Activated CD4-positive, alpha-beta T cell treated with anti-CD3 and anti-CD28 coated beads, Interleukin-2, amount 50 U/mL, for 24 hours (primary cell): ENCODE measurements around the gene LIMS3.
"Not testable (repeated sequence)": the region's sequence is repeated elsewhere in the genome, so short reads cannot be mapped to it uniquely, and the experiment has no call there.

Experiments used
- DNase-seq, 2 donors: peaks; one replicate each; pipeline ENCODE4 v3.0.0-alpha.2; 2020; ENCODE audit warnings: low read depth in 1 of 2, low spot score in 1 of 2

The LIMS3 gene

GRCh38 chr2:109898462-109899336 lies at the start of gene LIMS3:
LIMS3 (plus strand) TSS chr2:109898688; CDS start chr2:109898729, 41 bp downstream.
- not testable (repeated sequence) for DNase-seq

DNA sequence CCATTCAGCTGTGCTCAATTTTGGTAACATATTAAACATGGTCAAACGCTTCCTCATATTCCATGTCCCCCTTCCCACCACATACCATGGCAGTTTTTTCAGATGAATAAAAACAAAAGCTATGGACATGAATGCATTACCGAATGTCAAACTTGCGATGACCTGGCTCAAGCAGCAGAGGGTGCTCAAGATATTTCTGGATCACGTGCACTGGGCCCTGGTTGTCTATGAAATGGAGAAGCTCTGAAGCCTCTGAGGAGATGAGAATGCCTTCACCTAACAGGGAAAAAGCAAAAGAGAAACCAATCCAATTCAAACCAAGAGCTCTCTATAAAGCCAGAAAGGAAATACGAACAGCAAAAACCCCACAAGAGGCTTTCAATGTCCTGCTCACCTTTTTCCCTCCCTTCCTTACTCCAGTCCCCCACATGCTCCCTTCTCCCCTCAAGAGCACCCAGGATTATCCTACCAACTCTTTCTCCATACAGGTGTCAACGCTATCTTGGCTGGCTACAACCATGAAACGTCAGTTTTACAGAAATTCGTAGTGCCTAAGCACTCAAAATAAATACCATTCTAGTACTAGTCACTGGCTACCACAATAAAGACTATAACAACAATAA lies 27.2 kb upstream of the LIMS3 start:
- not testable (repeated sequence) for DNase-seq

DNA sequence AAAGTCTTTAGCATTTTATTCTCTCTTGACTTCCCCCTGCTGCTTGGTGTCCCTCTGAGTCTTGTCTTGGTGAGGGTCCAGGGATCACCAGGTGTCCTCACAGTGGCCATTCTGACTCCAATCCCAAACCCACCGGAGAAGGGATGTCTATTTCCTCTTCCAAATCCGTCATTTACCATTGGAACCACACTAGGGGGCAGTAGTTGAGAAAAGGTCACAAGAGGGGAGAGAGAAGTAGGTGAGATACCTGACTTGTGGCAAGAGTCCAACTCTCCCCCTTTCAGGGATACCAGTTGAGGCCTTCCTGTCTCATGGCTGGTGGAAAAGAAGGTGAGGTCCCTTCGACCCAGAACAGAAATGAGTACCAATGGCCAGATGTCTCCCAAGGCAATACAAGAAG lies 21.9 kb upstream of the LIMS3 start:
- not testable (repeated sequence) for DNase-seq

- DNase-seq: not testable (repeated sequence)
Measured at GRCh38 chr2:109882112-109882511, 16.4 kb upstream of the LIMS3 start.

- DNase-seq: not testable (repeated sequence)
Measured at GRCh38 chr2:109888414-109888813, 10.1 kb upstream of the LIMS3 start.

GRCh38 chr2:109889909-109890308 lies 8.6 kb upstream of the LIMS3 start:
- DNase-seq: not testable (repeated sequence)

DNA sequence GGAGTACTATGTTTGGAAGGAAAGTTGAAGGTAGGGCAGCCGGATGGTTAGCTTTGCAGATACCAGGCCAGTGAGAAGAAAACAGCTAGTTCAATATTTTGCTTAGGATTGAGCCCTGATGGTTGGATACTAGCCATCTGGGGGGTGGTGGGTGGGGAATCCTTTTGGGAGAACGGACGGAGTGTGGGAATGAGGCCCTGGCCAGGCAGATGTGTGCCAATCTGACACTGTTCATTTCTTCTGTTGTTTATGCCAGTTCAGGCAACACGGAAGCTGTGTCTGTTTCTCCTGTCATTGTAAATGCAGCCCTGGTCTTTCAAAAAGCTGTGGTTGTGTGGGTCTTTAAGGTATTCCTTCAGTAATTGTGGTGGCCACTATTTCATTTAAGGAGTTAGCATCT lies 7.5 kb upstream of the LIMS3 start:
- not testable (repeated sequence) for DNase-seq

GRCh38 chr2:109893736-109894135 lies 4.8 kb upstream of the LIMS3 start:
- DNase-seq: not testable (repeated sequence)

DNA sequence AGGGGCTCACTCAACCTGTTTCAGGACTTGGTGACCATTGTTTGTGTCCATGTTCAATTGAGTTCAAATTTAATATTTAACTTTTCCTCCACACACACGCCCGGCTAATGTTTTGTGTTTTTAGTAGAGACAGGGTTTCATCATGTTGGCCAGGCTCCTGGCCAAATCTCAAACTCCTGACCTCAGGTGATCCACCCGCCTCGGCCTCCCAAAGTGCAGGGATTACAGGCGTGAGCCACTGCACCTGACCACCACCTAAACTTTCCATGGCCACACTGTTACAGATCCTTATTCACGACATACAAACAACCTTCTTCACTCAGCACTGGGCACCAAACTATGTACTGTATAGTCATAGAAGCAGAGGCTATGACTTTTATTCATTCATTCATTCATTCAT lies 4.3 kb upstream of the LIMS3 start:
- DNase-seq: not testable (repeated sequence)

DNA sequence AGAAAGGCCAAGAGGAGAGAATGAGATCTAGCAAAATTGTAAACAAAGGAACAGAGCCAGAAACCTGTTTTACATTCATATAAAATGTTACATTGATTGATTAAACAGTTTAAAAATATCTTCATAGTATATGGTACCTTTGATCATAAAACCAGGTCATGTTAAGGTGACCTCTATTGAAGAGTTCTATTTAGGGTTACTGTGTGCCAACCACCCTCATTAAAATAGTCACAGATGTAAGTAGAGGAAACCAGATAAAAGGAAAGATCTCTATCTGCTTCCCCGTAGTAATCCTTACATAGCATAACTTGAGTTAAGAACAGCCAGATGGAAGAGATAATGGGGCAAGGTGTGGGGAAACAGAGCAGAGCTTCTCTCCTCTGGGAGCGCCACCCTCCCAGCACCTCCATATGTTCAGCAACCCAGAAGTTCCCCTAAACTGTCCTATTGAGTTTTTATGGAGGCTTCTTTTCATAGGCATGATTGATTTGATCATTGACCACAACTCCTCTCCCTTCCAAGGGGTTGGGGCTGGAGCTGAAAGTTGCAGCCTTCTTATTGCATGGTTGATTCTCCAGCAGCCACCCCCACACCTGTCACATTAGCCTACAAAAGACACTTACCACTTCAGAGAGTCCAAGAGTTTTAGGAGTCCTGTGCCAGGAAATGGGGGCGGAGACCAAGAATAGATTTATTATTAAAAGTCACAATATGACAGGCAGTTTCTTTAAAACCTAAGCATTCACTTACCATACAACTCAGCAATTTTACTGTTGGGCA lies 3.2 kb upstream of the LIMS3 start:
- not testable (repeated sequence) for DNase-seq

DNA sequence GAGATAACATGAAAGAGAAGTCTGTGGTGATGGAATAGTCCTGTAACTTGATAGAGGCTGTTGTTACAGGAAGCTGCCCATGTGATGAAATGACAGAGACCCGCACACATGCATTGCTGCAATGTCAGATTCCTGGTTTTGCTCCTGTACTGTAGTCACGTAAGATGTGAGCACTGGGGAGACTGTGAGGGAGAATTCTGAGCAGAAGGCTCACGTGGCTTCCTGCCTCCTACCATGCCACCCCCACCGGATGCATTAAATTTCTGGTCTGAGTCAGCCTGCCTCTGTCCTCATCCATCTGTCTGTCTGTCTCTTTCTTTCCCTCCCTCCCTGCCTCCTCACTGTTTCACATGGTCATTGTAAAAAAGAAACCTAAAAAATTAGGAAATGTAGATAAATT lies 2.3 kb upstream of the LIMS3 start:
- DNase-seq: not testable (repeated sequence)

DNA sequence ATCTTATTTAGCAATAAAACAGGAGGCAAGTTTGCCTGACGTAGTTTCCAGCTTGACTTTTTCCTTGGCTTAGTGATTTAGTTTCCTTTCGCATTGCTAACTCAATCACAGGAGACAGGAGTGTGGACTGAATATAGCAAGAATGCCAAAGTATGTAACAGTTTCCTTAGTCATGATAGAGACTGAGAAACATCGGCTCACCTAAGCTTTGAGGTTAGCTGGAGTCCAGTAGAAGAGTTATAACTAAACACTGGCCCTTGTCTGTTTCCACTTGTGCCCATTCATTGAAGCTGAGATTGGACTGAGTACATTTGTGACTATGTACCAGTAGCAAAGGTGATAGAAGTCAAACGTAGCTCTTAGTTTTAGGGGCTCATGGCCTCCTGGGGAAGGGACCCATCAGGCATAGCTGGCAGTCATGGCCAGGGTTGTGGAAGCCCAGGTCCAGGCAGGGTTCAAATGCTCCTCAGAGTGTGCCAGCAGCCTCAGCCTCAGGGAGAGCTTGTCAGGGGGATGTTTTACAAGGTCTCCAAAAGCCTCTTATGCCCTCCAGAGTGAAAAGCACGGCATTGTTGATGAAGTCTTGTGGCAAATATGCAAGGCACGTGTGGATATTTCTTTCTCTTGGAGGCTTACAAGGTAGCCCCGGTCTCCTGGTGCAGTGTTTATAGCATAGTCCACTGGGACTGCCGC lies 573 bp upstream of the LIMS3 start:
- DNase-seq: not testable (repeated sequence)

- DNase-seq: not testable (repeated sequence)
Measured at GRCh38 chr2:109905796-109906195, 7.3 kb downstream of the LIMS3 start.

- not testable (repeated sequence) for DNase-seq
Measured at GRCh38 chr2:109908626-109909025, 10.1 kb downstream of the LIMS3 start.

- not testable (repeated sequence) for DNase-seq
Measured at GRCh38 chr2:109910789-109911188, 12.3 kb downstream of the LIMS3 start.

GRCh38 chr2:109913911-109914310 lies 15.4 kb downstream of the LIMS3 start:
- not testable (repeated sequence) for DNase-seq

DNA sequence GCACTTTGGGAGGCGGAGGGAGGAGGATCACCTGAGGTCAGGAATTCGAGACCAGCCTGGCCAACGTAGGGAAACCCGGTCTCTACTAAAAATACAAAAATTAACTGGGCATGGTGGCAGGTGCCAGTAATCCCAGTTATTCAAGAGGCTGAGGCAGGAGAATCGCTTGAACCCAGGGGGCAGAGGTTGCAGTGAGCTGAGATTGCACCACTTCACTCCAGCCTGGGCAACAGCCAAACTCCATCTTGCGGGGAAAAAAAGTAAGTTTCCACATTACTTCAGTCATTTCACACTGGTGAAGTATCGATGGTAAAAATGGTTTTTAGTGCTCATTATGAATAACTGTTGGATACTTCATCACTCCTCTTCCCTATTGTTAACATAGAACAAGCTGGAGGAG lies 16.1 kb downstream of the LIMS3 start:
- not testable (repeated sequence) for DNase-seq

GRCh38 chr2:109915830-109916229 lies 17.3 kb downstream of the LIMS3 start:
- DNase-seq: not testable (repeated sequence)

GRCh38 chr2:109920162-109920561 lies 21.7 kb downstream of the LIMS3 start:
- not testable (repeated sequence) for DNase-seq

DNA sequence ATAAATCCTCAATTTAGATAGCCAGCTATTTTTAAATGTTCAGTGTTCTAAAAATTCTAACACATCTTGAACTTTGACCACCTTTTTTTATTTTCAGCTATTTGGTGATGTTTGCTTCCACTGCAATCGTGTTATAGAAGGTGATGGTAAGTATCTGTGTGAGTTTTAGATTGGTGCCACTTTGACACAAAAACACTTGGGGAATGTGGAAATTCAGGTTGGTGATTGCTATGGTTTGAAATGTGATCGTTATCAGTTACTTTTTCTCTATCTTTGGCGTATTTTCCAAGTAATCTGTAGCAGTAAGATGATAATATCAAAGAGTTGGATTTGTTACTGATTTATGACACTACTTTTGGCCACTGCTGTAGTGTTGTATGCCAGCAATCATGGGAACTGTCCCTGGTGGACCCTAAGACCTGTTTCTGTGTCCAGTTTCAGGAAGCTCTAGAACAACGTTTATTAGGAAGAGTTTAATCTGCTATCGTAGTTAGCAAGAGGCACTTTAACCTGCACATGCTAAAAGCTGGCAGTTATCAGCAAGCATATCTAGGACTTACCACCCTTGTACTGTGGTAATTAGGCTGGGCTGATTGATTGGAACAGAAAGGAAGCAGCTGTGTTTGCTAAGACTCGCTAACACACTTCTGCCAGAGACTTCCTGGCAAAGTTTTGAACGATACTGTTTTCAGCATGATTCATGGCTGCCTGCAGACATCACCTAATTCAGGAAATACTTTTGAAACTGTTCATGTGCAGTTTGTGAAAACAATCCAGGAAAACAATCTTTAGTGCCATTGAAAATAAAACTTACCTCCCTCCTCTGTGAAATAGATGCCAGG lies 23.3 kb downstream of the LIMS3 start:
- not testable (repeated sequence) for DNase-seq
